ENCODE data around the gene ATP1B1. TPM values are rescaled to one million over a fixed set of nuclear protein-coding genes. Genes with fewer than 3 reads are reported as not detected.

Gene ATP1B1
- total RNA-seq, 2 donors from 2014 or later: 116 to 138 TPM

- Histone ChIP-seq H3K4me3 (no peak overlapping the region), H3K4me1 (no peaks in the 10 kb centered on the region), H3K36me3 (replicated peaks in 1 of 2; ENCODE audit: insufficient read depth in 1 of 2, low read depth in 2 of 2) (no peaks in the 10 kb centered on the region), H3K9me3 (no peaks in the 10 kb centered on the region), H3K27me3 (no peaks in the 10 kb centered on the region), H3K27ac (no peak overlapping the region)
- intact Hi-C loops (cut with DNase I): no loop called here
- DNase-seq (no peak), ATAC-seq (no peak)
- TF ChIP-seq CTCF (IDR thresholded peaks at IDR 0.05): no peak
These were observed 44.3 kb upstream of the ATP1B1 start for GRCh38 chr1:169062152-169062551.

DNA sequence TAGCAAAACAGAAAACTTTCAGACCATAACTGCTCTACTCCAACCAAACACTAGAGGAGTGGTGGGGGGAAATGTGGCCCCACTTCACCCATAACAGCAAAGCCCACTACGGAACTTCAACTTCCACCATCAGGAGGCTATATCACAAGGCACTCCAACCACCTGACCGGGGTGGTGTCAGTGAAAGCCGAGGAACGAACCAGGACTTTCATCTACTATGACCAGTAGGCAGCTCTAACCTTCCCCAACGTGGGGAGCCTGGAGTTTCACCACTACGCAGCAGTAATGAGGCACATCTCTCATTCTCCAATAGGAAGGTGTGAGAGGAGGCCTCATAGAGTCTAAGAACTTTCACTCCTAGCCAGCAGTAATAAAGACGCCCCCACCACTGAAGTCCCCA, 42.4 kb upstream of the ATP1B1 start:
- WGBS, 2 donors: 85% methylated on average over 7 of the region's 7 CpGs

GRCh38 chr1:169070547-169070946, 35.9 kb upstream of the ATP1B1 start:
- intact Hi-C loops (cut with DNase I): no loop called here
- WGBS, 2 donors: 54 to 61% methylated on average over 2 of the region's 2 CpGs
- no peak overlapping the region for H3K27ac ChIP-seq
- no peaks in the 10 kb centered on the region for H3K4me1 ChIP-seq
- no peak for DNase-seq
- no peaks in the 10 kb centered on the region for H3K36me3 ChIP-seq (replicated peaks in 1 of 2; ENCODE audit: insufficient read depth in 1 of 2, low read depth in 2 of 2)
- ATAC-seq: no peak
- no peaks in the 10 kb centered on the region for H3K9me3 ChIP-seq
- H3K27me3 ChIP-seq: no peaks in the 10 kb centered on the region
- no peak for TF ChIP-seq CTCF (IDR thresholded peaks at IDR 0.05)
- H3K4me3 ChIP-seq: no peak overlapping the region

More for the DNA sequence above, 42.4 kb upstream of the ATP1B1 start:
- Histone ChIP-seq H3K27ac (no peak overlapping the region), H3K4me3 (no peak overlapping the region), H3K27me3 (no peaks in the 10 kb centered on the region), H3K9me3 (no peaks in the 10 kb centered on the region), H3K4me1 (no peaks in the 10 kb centered on the region), H3K36me3 (replicated peaks in 1 of 2; ENCODE audit: insufficient read depth in 1 of 2, low read depth in 2 of 2) (no peaks in the 10 kb centered on the region)
- intact Hi-C loops (cut with DNase I): no loop called here
- TF ChIP-seq POLR2A (IDR thresholded peaks at IDR 0.05) (no peak), CTCF (IDR thresholded peaks at IDR 0.05) (no peak)
- DNase-seq (no peak), ATAC-seq (no peak)

DNA sequence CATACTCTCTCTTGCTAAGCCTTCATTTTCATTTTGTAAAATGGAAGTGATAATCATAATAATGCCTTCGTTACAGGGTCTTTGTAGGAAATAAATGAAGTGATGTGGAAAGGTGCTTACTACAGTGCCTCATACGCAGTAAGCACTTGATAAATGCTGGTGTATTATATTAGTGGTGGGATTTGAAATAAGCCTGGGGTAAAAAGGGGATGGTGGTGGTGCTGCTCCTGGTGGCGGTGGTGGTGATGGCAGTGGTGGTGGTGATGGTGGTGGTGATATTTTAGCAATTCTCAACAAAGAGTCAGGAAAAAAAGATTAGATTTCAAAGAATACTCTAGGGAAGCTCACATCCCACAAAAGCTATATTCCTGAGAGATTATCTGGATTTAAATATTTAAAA, 35.5 kb upstream of the ATP1B1 start:
- H3K27ac ChIP-seq: no peak overlapping the region
- no peaks in the 10 kb centered on the region for H3K9me3 ChIP-seq
- no peak overlapping the region for H3K4me3 ChIP-seq
- ATAC-seq (no peak), DNase-seq (no peak)
- H3K4me1 ChIP-seq: no peaks in the 10 kb centered on the region
- no peaks in the 10 kb centered on the region for H3K36me3 ChIP-seq (replicated peaks in 1 of 2; ENCODE audit: insufficient read depth in 1 of 2, low read depth in 2 of 2)
- intact Hi-C loops (cut with DNase I): no loop called here
- H3K27me3 ChIP-seq: no peaks in the 10 kb centered on the region
- TF ChIP-seq POLR2A (IDR thresholded peaks at IDR 0.05): no peak
- no peak for TF ChIP-seq CTCF (IDR thresholded peaks at IDR 0.05)
- WGBS, 2 donors: 68 to 76% methylated on average over 3 of the region's 3 CpGs

GRCh38 chr1:169072945-169073725, 33.4 kb upstream of the ATP1B1 start:
- DNase-seq (no peak), ATAC-seq (no peak)
- peaks cover under 1% of the 10 kb centered on the region for H3K4me1 ChIP-seq
- intact Hi-C loops (cut with DNase I): no loop called here
- no peaks in the 10 kb centered on the region for H3K9me3 ChIP-seq
- no peak for TF ChIP-seq POLR2A (IDR thresholded peaks at IDR 0.05)
- no peak for TF ChIP-seq CTCF (IDR thresholded peaks at IDR 0.05)
- H3K4me3 ChIP-seq: no peak overlapping the region
- no peaks in the 10 kb centered on the region for H3K36me3 ChIP-seq (replicated peaks in 1 of 2; ENCODE audit: insufficient read depth in 1 of 2, low read depth in 2 of 2)
- H3K27me3 ChIP-seq: no peaks in the 10 kb centered on the region
- whole genome bisulfite sequencing, 2 donors: 68 to 76% methylated on average over 6 of the region's 6 CpGs
- H3K27ac ChIP-seq: no peak overlapping the region

Data from body of pancreas (tissue), 4 donors.